Erythroblast (primary cell): ENCODE results near the gene IGHMBP2.

Source experiments
- GATA1 ChIP-seq: IDR thresholded peaks from 2 replicates; pipeline ENCODE4 v1.6.1; 2011; ENCODE audit warnings: low read depth, mild to moderate bottlenecking, control low read depth, low read length, moderate library complexity
- POLR2A ChIP-seq: IDR thresholded peaks from 2 replicates; pipeline ENCODE4 v1.6.1; 2011; ENCODE audit warnings: mild to moderate bottlenecking, low read length

GRCh38 chr11:68940651-68941323 lies 37.1 kb downstream of the IGHMBP2 start:
- TF ChIP-seq POLR2A (no peak), GATA1 (no peak)
